Measurements from ENCODE around the gene PEX10. TPM values are rescaled to one million over a fixed set of nuclear protein-coding genes. Genes with fewer than 3 reads are reported as not detected.

Gene PEX10
- total and polyA plus RNA-seq, 2 of the 8 experiments (the other 6 are each of a cell fraction or from before 2014, with no cell fraction given) = 24.3 to 26.9 TPM

GRCh38 chr1:2446394-2446793 lies 34.0 kb upstream of the PEX10 start (continued):
- no peak for TF ChIP-seq NRF1 (IDR thresholded peaks at IDR 0.05; ENCODE audit: low read depth, low read length)
- no peak for TF ChIP-seq TBP (IDR thresholded peaks at IDR 0.05; ENCODE audit: low read depth, low read length)
- no peak for TF ChIP-seq RNF2 (IDR thresholded peaks at IDR 0.05; ENCODE audit: borderline replicate concordance, low read depth, low read length, missing control alignments, poor library complexity, severe bottlenecking)
- no peak for TF ChIP-seq SP1 (IDR thresholded peaks at IDR 0.05; ENCODE audit: low read depth, low read length)

Measured in H1 (cell line).